AG10803 (cell line): ENCODE data around the gene TPSD1.
"Not testable (repeated sequence)": the region's sequence is repeated elsewhere in the genome, so short reads cannot be mapped to it uniquely, and the experiment has no call there.

Experiments used
- DNase-seq: peaks from one replicate; pipeline ENCODE4 v3.0.0; 2010; ENCODE audit warnings: low read depth
- H3K4me3 ChIP-seq: 2 replicates; pipeline ENCODE4 v1.5.1; 2011; ENCODE audit warnings: mild to moderate bottlenecking, low read length, control low read depth
- CTCF ChIP-seq: conservative IDR thresholded peaks from 2 replicates; pipeline ENCODE4 v1.5.1; 2011; ENCODE audit warnings: mild to moderate bottlenecking, low read length, control low read depth, inconsistent platforms

Gene TPSD1

GRCh38 chr16:1253701-1254364, 2.0 kb upstream of the TPSD1 start:
- DNase-seq, H3K4me3 ChIP-seq: not testable (repeated sequence)

- DNase-seq, H3K4me3 ChIP-seq: not testable (repeated sequence)
Measured at GRCh38 chr16:1254821-1255220, 1.0 kb upstream of the TPSD1 start.

GRCh38 chr16:1256296-1256873, 516 bp downstream of the TPSD1 start:
- not testable (repeated sequence) for DNase-seq, H3K4me3 ChIP-seq

- DNase-seq = no peak
- TF ChIP-seq CTCF = no peak
- no peak overlapping the region for H3K4me3 ChIP-seq
Measured at GRCh38 chr16:1256874-1257322, 1.0 kb downstream of the TPSD1 start.

GRCh38 chr16:1257561-1258224, 1.8 kb downstream of the TPSD1 start:
- H3K4me3 ChIP-seq = no peak overlapping the region
- no peak for TF ChIP-seq CTCF
- DNase-seq = no peak

- TF ChIP-seq CTCF = no peak
- no peak overlapping the region for H3K4me3 ChIP-seq
- DNase-seq = no peak
Measured at GRCh38 chr16:1258225-1258600, 2.3 kb downstream of the TPSD1 start.

GRCh38 chr16:1258906-1259759, 3.3 kb downstream of the TPSD1 start:
- no peak for TF ChIP-seq CTCF
- no peak for DNase-seq
- no peak overlapping the region for H3K4me3 ChIP-seq

GRCh38 chr16:1259760-1260068, 3.8 kb downstream of the TPSD1 start:
- H3K4me3 ChIP-seq = no peak overlapping the region
- DNase-seq = no peak
- no peak for TF ChIP-seq CTCF
